ENCODE data around the gene PARP2. TPM values are rescaled to one million over a fixed set of nuclear protein-coding genes. Genes with fewer than 3 reads are reported as not detected.
A peak's percentile ranks its signal among the peaks of the same experiment; 100 is the strongest.
"Not testable (repeated sequence)": the region's sequence is repeated elsewhere in the genome, so short reads cannot be mapped to it uniquely, and the experiment has no call there.

The PARP2 gene
- total RNA-seq, result 10 to 100 TPM; 12.5 to 13.6 TPM
- long read RNA-seq, transcript PARP2-202 (16 exons, 1,881 nt), result major isoform, 19 of 26 reads
- long read RNA-seq, partial matches to known transcripts, result 1 of 26 reads
- long read RNA-seq, other reads (novel, unspliced or antisense), result 5 of 26 reads

DNA sequence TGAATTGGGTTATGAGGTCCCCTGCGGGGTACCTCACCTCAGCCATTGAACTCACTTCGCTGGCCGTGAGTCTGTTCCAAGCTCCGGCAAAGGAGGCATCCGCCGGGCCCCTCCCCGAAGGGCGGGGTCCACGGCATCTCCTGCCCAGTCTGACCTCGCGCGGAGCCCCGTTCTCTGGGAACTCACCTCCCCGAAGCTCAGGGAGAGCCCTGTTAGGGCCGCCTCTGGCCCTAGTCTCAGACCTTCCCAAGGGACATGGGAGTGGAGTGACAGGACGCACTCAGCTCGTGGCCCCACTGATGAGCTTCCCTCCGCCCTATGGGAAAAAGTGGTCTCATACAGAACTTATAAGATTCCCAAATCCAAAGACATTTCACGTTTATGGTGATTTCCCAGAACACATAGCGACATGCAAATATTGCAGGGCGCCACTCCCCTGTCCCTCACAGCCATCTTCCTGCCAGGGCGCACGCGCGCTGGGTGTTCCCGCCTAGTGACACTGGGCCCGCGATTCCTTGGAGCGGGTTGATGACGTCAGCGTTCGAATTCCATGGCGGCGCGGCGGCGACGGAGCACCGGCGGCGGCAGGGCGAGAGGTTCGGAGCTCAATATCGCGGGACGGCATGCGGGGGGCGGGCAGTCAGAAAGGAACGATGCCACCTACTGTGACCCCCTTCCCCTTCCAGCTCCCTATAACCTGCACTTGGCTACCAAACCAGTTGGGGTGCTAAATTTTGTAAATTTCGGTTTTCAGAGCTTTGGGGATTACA is at the start of gene PARP2:
PARP2 (plus strand) TSS at position 544 of the 770 bp plus-strand sequence; CDS start at position 551, 7 bp downstream.
- peak; percentile 95 to 98 for ATAC-seq
- intact Hi-C loops (cut with DNase I), result loop anchor here (5.0 to 10.0 kb wide), 3 partner anchors 112 to 339 kb away; partner anchors contain the start of genes APEX1 (in 1 of the 2), OSGEP (in 1 of the 2), PIP4P1 (in 1 of the 2) and PNP (in 1 of the 2)
- peak; percentile 98 for DNase-seq

- intact Hi-C loops (cut with DNase I), result no loop called here
- no peak for DNase-seq
- no peak for ATAC-seq
Measured at GRCh38 chr14:20294636-20295035, 48.8 kb upstream of the PARP2 start.

DNA sequence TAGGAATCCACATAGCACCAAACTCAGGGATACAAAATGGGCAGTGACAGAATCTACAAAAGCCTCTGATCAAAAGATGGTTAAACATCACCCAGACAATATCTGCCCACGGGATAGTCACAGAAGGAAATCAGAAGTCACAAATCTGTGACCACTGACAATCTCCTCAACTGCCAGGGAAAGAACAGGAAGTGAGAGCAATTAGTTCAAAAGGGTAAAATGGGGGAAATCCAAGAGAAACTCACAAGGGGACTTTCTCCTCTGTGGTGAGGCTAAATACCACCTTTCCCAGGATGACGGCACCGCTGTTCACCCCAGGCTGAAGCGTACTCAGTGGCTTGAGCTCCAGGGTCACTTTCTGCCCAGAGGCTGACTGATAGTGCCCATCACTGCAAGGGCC is 48.4 kb upstream of the PARP2 start:
- DNase-seq, result no peak
- intact Hi-C loops (cut with DNase I), result no loop called here
- no peak for ATAC-seq

GRCh38 chr14:20302042-20302755 is 41.2 kb upstream of the PARP2 start:
- intact Hi-C loops (cut with DNase I), result no loop called here
- ATAC-seq, result no peak
- no peak for DNase-seq

DNA sequence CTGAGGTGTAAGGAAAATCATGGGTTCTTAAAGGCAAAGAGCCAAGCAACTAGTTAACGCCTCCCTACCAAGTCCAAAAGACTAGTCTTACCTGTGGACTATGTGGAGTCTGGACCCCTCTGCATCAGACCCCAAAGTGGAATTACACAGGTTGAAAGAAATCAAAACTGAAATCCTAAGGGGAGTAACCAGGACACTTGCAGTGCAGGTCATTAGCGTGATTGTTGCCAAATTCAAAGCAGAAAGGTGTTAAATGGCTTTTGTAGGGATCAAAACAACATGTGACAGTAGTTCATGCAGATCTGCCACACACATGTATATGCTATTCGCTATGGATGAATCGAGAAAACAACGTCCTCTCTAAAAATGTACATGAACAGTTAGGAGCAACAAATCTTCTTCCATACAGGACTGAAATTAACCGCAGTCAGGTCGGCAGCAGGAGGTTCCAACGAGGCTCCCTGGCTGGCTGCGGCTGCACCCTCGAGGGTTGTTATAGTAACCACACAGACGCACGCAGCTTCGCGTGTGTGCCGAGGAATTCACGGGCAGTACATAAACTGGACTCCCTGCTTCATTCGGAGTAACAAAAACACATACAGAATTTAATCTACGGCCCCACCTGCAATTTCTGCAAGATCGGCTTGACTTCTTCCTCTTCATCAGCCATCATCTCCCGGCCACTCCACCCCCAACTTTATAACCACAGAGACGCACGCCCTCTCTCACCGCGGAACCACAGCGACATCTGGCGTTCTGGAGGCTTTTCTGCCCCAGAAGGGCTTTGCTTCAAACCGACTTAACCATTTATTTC is 38.0 kb upstream of the PARP2 start, which contains the start of gene TTC5:
TTC5 (minus strand) TSS at position 687 of the 814 bp plus-strand sequence; CDS start at position 673, 14 bp downstream.
- DNase-seq, result peak; percentile 85
- intact Hi-C loops (cut with DNase I), result no loop called here
- ATAC-seq, result peak; percentile 97 to 98

DNA sequence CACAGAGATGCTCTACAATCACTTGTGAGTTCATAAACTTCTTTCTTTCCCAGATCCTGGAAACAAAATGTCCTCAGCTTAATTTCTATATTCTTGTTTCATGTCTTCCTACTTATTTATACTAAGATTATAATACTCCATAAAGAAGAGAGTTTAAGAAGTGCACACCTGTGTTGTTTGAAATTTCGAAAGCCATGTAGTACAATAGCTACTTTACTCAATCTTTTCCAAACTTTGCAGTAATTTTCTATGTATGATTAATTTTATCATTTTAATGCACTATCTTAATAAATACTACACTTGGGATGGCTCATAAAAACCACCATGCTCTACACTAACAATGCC is 37.4 kb upstream of the PARP2 start:
- intact Hi-C loops (cut with DNase I), result no loop called here
- no peak for DNase-seq

DNA sequence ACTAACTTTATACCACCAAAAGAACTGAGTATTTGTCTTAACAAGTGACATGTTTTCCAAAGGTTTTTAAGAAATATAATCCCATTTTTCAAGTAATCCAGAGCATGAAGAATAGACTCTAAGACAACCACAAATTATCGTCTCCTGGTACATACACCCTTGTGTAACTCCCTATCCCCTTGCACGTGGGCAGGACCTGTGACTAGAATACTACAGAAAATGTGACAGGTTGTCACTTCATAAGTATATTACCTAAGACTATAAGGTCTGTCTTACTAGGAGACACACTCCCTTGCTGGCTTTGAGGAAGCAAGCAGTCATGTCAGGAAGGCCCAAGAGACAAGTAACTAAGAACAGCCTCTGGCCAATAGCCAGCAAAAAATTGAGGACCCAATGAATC is 29.4 kb upstream of the PARP2 start:
- no peak for ATAC-seq
- no peak for DNase-seq

More for the DNA sequence above, 37.4 kb upstream of the PARP2 start:
- ATAC-seq, result no peak

DNA sequence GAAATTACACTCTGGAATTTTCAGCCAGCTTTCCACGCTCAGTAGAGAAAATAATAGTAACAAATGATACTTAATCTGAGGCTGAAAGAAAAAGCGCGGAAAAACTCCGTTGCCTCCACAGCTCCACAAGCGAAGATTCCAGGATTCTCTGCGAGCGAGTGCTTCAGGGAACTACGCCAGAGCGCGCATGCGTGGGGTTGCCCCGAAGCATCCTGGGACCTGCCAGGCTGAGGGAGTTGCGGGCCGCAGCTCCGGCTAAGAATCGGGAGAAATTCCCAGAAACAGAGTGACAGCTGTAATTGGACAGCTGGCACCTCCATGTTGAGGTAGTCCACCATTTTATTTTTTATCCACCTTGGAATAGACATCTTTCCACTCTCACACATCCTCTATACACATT is 25.7 kb upstream of the PARP2 start:
- DNase-seq, result no peak
- intact Hi-C loops (cut with DNase I), result no loop called here

More for the DNA sequence above, 29.4 kb upstream of the PARP2 start:
- intact Hi-C loops (cut with DNase I), result no loop called here

DNA sequence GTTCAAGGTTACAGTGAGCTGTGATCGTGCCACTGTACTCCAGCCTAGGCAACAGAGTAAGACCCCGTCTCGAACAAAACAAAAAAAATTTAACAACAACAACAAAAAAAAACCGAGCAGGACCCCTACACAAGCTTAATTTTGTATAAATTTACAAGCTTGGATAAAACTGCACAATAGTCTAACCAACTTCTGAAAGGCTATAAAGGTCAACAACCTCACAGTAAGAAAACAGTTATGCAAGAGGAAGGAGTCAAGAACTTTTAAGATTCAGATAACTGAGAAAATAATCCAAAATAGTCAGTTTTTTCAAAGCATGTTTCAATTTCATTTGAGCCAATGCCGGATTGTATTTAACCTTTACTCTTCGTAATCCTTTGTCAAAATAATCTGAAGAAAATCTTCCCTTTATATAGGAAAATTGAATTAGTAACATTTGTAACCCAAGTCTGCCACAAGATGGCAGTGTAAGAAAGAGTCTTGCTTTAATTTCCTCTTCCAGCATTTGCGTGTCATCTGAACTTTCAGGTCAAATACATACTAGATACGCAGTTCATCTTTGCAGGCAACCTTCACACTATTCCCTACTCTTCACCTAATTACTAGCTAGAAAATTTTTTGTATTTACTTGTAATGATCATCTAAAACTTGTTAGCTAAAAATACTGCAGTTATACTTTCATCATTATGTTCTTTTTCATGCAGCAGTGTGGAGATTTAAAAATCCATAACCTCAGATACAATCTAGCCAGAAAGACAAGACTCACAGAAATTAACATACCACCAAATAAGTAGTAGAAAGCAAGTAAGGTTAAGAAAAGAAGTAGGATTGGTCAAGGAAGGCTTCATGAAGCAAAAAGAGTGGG is 16.2 kb upstream of the PARP2 start:
- ATAC-seq (peak; percentile 44 to 47), DNase-seq (no peak)
- intact Hi-C loops (cut with DNase I), result loop anchor here (5.0 to 10.0 kb wide), 2 partner anchors 278 to 285 kb away; no protein-coding TSS in a partner anchor

More for the DNA sequence above, 25.7 kb upstream of the PARP2 start:
- no peak for ATAC-seq

DNA sequence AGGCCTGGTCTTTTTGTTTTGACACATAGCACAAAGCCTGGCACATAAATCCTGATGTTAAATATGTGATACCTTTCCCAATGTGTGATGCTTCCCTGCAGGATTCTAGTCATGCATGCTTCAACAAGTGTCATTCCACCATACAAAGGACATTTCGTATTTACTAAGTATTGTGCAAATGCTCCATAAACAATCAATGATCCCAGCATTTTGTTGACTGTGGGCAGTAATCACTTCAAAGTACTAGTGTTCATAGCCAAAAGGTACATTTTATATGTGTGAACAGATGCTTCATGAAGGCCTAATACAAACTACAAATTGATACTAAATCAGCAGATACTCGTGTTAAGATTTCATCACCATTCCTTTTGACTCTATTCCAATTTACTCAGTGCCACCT is 14.7 kb upstream of the PARP2 start:
- ATAC-seq, result no peak
- intact Hi-C loops (cut with DNase I), result loop anchor here (5.0 to 10.0 kb wide), 2 partner anchors 276 to 284 kb away; no protein-coding TSS in a partner anchor

GRCh38 chr14:20329355-20329754 is 14.1 kb upstream of the PARP2 start:
- intact Hi-C loops (cut with DNase I), result loop anchor here (5.0 to 10.0 kb wide), 2 partner anchors 275 to 283 kb away; no protein-coding TSS in a partner anchor
- no peak for ATAC-seq
- no peak for DNase-seq

More for the DNA sequence above, 14.7 kb upstream of the PARP2 start:
- DNase-seq, result no peak

- DNase-seq (no peak), ATAC-seq (no peak)
- intact Hi-C loops (cut with DNase I), result no loop called here
Measured at GRCh38 chr14:20331053-20331613, 12.3 kb upstream of the PARP2 start.

DNA sequence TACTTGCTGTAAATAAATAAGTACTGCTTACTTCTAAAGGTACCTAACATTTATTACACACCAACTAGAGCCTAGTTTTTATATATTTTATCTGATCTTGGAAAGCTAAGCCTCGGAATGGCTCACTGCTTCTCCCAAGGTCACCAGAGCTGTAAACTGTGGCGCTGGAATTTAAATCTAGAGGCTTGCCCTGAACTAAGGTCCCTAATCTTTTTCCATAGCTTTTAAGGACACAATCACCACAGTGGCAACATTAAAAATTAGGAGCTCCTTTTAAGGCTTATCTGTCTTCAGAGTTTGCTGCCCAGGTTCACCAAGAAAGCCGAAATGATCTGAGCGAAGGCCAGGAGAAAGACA is 11.0 kb upstream of the PARP2 start:
- no peak for DNase-seq
- ATAC-seq, result peak; percentile 39 to 51
- intact Hi-C loops (cut with DNase I), result no loop called here

- DNase-seq, result peak; percentile 66
- intact Hi-C loops (cut with DNase I), result no loop called here
- ATAC-seq, result peak; percentile 98 to 100
Measured at GRCh38 chr14:20332788-20333493, 10.5 kb upstream of the PARP2 start, which contains the start of gene CCNB1IP1. CCNB1IP1 (minus strand) TSS chr14:20333279; CDS start chr14:20316523, 16,756 bp downstream.

GRCh38 chr14:20333494-20333841 is 10.0 kb upstream of the PARP2 start:
- no peak for DNase-seq
- no peak for ATAC-seq
- intact Hi-C loops (cut with DNase I), result no loop called here

DNA sequence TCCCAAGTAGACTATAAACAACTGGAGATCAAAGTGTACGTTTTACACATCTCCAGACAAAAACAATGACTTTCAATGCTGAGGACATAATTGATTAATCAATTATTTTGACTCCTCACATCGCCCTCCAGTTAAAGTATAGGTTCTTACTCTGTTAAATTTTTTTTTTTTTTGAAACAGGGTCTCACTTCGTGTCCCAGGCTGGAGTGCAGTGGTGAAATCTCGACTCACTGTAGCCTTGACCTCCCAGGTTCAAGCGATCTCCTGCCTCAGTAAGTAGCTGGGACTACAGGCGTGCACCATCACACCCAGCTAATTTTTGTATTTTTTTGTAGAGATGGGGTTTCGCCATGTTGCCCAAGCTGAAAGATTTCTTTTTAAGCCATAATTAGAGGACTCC is 9.4 kb upstream of the PARP2 start:
- intact Hi-C loops (cut with DNase I), result no loop called here
- DNase-seq, result no peak
- ATAC-seq, result no peak

DNA sequence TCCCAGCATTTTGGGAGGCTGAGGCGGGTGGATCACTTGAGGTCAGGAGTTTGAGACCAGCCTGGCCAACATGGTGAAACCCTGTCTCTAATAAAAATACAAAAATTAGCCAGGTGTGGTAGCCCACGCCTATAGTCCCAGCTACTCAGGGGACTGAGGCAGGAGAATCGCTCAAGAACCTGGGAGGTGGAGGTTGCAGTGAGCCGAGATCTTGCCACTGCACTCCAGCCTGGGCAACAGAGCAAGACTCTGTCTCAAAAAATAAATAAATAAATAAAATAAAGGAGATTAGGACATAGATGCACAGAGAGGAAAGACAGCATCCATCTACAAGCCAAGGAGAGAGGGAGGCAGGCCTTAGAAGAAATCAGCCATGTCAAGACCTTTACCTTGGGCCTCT is 2.4 kb upstream of the PARP2 start:
- not testable (repeated sequence) for ATAC-seq, DNase-seq
- intact Hi-C loops (cut with DNase I), result loop anchor here (5.0 to 10.0 kb wide), 3 partner anchors 114 to 341 kb away; partner anchors contain the start of genes APEX1 (in 1 of the 2), OSGEP (in 1 of the 2), PIP4P1 (in 1 of the 2) and PNP (in 1 of the 2)

Data from left cardiac atrium (tissue), 4 donors.